Measurements from ENCODE around the gene ITGA2. TPM values are rescaled to one million over a fixed set of nuclear protein-coding genes. Genes with fewer than 3 reads are reported as not detected.

The ITGA2 gene
- total RNA-seq, 1 experiment from 2014 or later = 1.8 TPM

DNA sequence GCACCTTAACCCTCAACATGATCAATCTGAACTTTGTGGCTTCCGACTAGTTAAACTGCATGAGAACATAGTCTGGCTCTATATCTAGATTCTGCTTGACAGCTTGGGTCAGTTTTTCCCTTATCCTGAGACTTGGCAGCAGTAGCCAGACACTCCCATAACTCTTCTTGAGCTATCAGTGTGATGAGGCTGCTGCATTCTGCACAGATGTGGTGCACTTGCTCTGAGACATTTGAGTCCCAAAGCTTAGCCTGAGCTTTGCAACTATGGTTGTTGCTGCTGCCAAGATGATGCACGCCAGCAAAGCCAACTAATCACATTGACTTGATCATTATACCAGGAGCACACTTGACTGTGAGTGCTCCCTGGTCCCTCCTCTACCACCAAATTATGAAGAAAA, 84.2 kb downstream of the ITGA2 start:
- in situ Hi-C loops (cut with HindIII; ENCODE audit: low pct_unique_long_range_greater_than_20kb, low sequenced_read_pairs) = no loop called here
- DNase-seq (ENCODE audit: low read depth) = no peak

GRCh38 chr5:53076014-53076583, 86.9 kb downstream of the ITGA2 start:
- in situ Hi-C loops (cut with HindIII; ENCODE audit: low pct_unique_long_range_greater_than_20kb, low sequenced_read_pairs) = no loop called here
- DNase-seq (ENCODE audit: low read depth) = no peak

DNA sequence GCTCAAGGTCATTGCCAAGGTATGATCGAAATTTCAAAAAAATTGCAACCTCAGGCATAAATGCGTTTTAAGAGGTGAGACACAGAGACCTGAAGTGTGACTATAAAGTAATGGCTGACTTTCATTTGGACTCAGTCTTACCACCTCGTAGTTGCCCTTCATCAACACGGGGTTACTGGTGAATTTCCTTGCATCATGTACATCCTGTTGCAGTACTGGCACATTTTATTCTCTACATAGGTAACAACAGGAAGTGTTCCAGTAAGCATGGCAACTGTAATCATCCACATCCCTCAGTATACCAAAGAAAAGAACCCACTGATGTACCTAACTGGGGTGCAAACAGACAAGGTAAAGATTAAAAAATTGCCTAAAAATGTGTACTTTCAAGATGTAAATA, 91.1 kb downstream of the ITGA2 start:
- in situ Hi-C loops (cut with HindIII; ENCODE audit: low pct_unique_long_range_greater_than_20kb, low sequenced_read_pairs) = no loop called here
- DNase-seq (ENCODE audit: low read depth) = no peak

GRCh38 chr5:53083927-53084326, 94.8 kb downstream of the ITGA2 start:
- in situ Hi-C loops (cut with HindIII; ENCODE audit: low pct_unique_long_range_greater_than_20kb, low sequenced_read_pairs) = no loop called here
- no peak for DNase-seq (ENCODE audit: low read depth)

DNA sequence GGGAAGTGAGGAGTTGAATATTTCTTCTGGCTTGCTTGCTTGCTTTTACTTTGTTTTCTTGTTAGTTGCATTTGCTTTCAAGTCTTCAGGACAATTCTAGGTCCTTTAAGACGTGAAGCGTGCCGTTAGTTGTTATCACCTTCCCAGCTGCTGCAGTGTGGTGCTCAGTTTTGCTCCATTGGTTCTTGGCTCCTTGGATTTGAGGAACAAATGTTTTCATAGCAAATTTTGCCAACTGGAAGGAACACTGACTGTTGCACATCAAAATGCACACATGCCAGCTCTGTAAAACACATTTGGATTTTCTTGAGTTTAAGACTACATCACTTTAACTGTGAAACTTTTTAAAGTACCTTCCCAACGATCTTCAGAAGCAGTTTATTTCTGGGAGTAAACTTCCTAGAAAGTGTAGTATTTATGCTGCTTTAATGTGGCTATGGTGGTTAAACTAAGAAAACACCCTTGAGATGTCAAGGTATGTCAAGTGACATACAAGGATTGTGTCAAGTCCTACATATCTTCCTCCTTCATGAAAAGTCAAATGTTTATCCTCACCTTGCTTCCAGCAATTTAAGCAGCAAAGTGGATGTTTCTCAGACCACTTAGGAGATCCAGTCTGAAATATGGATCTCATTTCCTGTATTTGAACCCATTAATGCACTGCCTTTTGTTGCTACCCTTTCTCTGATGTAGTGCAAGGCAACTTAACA, 95.5 kb downstream of the ITGA2 start:
- no peak for DNase-seq (ENCODE audit: low read depth)
- in situ Hi-C loops (cut with HindIII; ENCODE audit: low pct_unique_long_range_greater_than_20kb, low sequenced_read_pairs) = no loop called here

DNA sequence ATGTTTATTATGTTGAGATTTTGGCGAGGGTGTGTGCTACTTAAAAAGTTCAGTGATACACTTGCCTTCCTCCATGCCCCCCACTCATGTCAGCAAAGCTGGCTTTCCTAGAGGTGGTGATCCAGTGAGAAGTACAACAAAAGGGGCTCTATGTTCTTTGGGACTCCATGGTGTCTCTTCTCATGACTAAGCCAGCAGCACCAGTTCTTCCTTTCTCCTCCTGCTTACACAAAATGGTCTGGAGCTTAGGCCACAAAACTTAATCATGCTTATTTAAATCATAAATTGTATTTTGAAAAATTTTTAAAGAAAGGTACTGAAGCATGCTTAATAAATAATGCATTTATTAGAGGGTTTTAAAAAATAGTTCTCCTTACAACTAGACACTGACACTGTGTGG, 98.0 kb downstream of the ITGA2 start:
- no peak for DNase-seq (ENCODE audit: low read depth)
- in situ Hi-C loops (cut with HindIII; ENCODE audit: low pct_unique_long_range_greater_than_20kb, low sequenced_read_pairs) = no loop called here

GRCh38 chr5:53087621-53088121, 98.5 kb downstream of the ITGA2 start:
- no peak for DNase-seq (ENCODE audit: low read depth)
- in situ Hi-C loops (cut with HindIII; ENCODE audit: low pct_unique_long_range_greater_than_20kb, low sequenced_read_pairs) = no loop called here

GRCh38 chr5:53089481-53089991, 100.4 kb downstream of the ITGA2 start:
- in situ Hi-C loops (cut with HindIII; ENCODE audit: low pct_unique_long_range_greater_than_20kb, low sequenced_read_pairs) = no loop called here
- no peak for DNase-seq (ENCODE audit: low read depth)

- DNase-seq (ENCODE audit: low read depth) = no peak
- in situ Hi-C loops (cut with HindIII; ENCODE audit: low pct_unique_long_range_greater_than_20kb, low sequenced_read_pairs) = no loop called here
Observed at GRCh38 chr5:53090229-53090628, 101.1 kb downstream of the ITGA2 start.

DNA sequence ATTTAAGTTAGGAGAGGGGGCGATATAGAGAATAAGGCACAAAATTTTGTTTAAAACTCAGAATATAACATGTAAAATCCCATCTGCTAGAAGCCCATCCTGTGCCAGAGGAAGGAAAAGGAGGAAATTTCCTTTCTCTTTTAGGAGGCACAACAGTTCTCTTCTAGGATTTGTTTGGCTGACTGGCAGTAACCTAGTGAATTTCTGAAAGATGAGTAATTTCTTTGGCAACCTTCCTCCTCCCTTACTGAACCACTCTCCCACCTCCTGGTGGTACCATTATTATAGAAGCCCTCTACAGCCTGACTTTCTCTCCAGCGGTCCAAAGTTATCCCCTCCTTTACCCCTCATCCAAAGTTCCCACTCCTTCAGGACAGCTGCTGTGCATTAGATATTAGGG, 102.1 kb downstream of the ITGA2 start:
- no peak for DNase-seq (ENCODE audit: low read depth)
- in situ Hi-C loops (cut with HindIII; ENCODE audit: low pct_unique_long_range_greater_than_20kb, low sequenced_read_pairs) = no loop called here

DNA sequence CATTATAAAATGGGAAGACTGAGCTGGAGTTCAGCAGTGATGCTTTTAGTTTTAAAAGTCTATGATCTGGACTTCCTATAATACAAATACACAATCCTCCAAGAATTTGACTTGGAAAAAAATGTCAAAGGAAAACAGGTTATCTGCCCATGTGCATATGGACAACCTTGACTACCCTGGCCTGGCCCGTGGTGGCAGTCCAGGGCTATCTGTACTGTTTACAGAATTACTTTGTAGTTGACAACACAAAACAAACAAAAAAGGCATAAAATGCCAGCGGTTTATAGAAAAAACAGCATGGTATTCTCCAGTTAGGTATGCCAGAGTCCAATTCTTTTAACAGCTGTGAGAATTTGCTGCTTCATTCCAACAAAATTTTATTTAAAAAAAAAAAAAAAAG, 103.1 kb downstream of the ITGA2 start:
- in situ Hi-C loops (cut with HindIII; ENCODE audit: low pct_unique_long_range_greater_than_20kb, low sequenced_read_pairs) = no loop called here
- no peak for DNase-seq (ENCODE audit: low read depth)

GRCh38 chr5:53095217-53095616, 106.1 kb downstream of the ITGA2 start:
- no peak for DNase-seq (ENCODE audit: low read depth)
- in situ Hi-C loops (cut with HindIII; ENCODE audit: low pct_unique_long_range_greater_than_20kb, low sequenced_read_pairs) = no loop called here

DNA sequence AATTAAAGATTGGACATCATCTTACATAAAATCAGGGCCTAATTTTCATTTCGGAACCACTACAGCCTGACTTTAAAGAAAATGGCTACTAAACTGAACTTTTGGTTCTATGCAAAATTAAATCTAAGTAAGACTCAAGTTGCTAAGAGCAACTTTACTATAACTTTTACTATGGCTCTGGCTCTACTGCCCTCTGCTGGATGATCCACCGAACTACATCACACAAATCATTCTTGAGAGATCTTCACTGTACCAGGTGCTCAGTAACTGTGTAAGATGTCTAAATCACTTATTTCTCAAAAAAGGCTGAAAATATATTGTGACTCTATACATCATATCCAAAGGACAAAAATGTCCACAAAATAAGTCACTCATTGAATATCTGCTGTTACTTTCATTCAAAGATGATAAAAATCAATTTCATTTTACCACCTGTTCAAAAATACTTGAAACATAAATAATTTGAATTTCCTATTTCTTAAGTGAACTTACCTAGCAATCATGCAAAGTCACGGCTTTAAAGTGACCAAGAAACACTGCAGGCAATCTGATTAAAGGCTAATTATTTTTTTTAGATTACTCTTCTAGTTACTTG, 106.9 kb downstream of the ITGA2 start:
- in situ Hi-C loops (cut with HindIII; ENCODE audit: low pct_unique_long_range_greater_than_20kb, low sequenced_read_pairs) = no loop called here
- peak; percentile 16 for DNase-seq (ENCODE audit: low read depth)

GRCh38 chr5:53099546-53099945, 110.4 kb downstream of the ITGA2 start:
- in situ Hi-C loops (cut with HindIII; ENCODE audit: low pct_unique_long_range_greater_than_20kb, low sequenced_read_pairs) = no loop called here
- DNase-seq (ENCODE audit: low read depth) = no peak

GRCh38 chr5:53100606-53101005, 111.5 kb downstream of the ITGA2 start:
- DNase-seq (ENCODE audit: low read depth) = no peak
- in situ Hi-C loops (cut with HindIII; ENCODE audit: low pct_unique_long_range_greater_than_20kb, low sequenced_read_pairs) = no loop called here

DNA sequence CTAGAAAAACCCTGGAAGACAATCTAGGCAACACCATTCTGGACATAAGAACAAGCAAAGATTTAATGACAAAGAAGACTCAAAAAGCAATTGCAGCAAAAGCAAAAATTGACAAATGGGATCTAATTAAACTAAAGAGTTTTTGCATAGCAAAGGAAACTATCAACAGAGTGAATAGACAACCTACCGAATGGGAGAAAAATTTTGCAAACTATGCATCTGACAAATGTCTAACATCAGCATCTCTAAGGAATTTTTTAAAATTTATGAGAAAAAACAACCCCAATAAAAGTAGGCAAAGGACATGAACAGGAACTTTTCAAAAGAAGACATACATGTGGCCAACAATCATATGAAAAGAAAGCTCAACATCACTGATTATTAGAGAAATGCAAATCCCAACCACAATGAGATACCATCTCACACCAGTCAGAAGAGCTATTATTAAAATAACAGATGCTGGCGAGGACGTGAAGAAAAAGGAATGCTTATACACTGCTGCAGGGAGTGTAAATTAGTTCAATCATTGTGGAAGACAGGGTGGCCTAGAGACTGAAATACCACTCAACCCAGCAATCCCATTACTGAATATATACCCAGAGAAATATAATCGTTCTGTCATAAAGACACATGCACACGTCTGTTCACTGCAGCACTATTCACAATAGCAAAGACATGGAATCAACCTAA, 116.6 kb downstream of the ITGA2 start:
- no peak for DNase-seq (ENCODE audit: low read depth)
- in situ Hi-C loops (cut with HindIII; ENCODE audit: low pct_unique_long_range_greater_than_20kb, low sequenced_read_pairs) = no loop called here

GRCh38 chr5:53109056-53109442, 119.9 kb downstream of the ITGA2 start:
- in situ Hi-C loops (cut with HindIII; ENCODE audit: low pct_unique_long_range_greater_than_20kb, low sequenced_read_pairs) = no loop called here
- no peak for DNase-seq (ENCODE audit: low read depth)

DNA sequence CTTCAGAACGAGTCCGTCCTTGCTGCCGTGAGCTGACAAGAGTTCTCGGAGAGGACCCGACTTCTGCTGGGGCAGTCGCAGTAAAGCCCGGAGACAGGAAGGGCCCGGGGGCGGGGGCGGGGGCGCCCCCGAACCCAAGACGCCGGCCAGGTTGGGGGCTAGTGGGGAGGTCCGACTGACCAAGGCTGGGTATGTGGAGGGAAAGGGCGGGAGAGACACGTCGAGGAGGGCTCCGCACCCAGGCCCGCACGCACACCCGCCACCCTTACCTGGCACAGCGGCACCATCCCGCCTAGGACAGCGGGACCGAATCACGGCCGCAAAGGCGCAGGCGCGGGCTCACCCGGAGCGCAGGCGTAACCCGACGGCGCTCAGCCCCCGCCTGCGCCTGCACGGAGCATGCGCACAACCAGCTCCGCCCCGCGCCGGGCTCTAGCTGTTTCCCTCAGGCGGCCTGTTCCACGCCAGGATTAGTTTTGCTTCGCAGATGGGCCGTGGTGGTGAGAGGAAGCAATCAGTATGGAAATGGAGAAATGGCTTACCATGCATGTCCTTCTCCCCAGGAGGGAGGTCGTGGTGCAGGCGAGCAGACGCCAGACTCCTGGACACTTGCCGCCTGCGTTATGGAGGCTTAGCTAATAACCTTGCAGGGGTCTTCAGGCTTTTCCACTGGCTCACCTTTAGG, 120.4 kb downstream of the ITGA2 start, which contains the start of gene MOCS2:
Gene MOCS2, minus strand, starts transcription at position 315 of the 685 bp plus-strand sequence. CDS start 2,583 bp downstream, outside the sequence.
- in situ Hi-C loops (cut with HindIII; ENCODE audit: low pct_unique_long_range_greater_than_20kb, low sequenced_read_pairs) = no loop called here
- peak; percentile 72 for DNase-seq (ENCODE audit: low read depth)
